Body of pancreas (tissue), 4 donors: ENCODE data around the gene GTPBP6.
"Not testable (repeated sequence)": the region's sequence is repeated elsewhere in the genome, so short reads cannot be mapped to it uniquely, and the experiment has no call there.

ENCODE experiments used
- CTCF ChIP-seq, 7 experiments: fragments of 450-650 bp in 4 of 7; fragments of 200-600 bp in 3 of 7; sonication (generic) in 3 of 7; IDR thresholded peaks; one replicate each; pipeline ENCODE4 v1.5.1; 2016 to 2019; ENCODE audit warnings: antibody characterized with exemption in 7 of 7
- POLR2A ChIP-seq, 3 donors: fragments of 450-650 bp; IDR thresholded peaks; one replicate each; pipeline ENCODE4 v1.6.1; 2016; ENCODE audit warnings: antibody characterized with exemption in 3 of 3, mild to moderate bottlenecking in 2 of 3

DNA sequence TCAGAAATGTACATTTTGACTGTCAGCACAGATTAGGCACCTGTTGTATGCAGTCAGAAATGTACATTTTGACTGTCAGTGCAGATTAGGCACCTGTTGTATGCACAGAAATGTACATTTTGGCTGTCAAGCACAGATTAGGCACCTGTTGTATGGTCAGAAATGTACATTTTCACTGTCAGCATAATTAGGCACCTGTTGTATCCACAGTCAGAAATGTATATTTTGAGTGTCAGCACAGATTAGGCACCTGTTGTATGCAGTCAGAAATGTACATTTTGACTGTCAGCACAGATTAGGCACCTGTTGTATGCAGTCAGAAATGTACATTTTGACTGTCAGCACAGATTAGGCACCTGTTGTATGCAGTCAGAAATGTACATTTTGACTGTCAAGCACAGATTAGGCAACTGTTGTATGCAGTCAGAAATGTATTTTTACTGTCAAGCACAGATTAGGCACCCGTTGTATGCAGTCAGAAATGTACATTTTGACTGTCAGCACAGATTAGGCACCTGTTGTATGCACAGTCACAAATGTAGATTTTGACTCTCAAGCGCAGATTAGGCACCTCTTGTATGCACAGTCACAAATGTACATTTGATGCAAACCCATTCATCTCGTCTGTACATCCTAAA lies 11.9 kb downstream of the GTPBP6 start:
- not testable (repeated sequence) for TF ChIP-seq CTCF, POLR2A (IDR thresholded peaks at IDR 0.05)
